DOHH2 (cell line): Measurements from ENCODE around the gene ANTKMT.

Experiments used
- EZH2phosphoT487 ChIP-seq: fragments of 200-600 bp; sonication (generic); IDR thresholded peaks from 2 replicates; pipeline ENCODE4 v1.6.1; 2017; ENCODE audit warnings: borderline replicate concordance, mild to moderate bottlenecking, antibody characterized with exemption, low read length, moderate library complexity, mixed read lengths
- TF ChIP-seq, protein P1 (sequence below): fragments of 200-600 bp; sonication (generic); IDR thresholded peaks from one replicate; pipeline ENCODE4 v1.5.1; 2014; ENCODE audit warnings: antibody characterized with exemption, mild to moderate bottlenecking, low read depth, low read length; ENCODE audit not compliant: poor library complexity, severe bottlenecking

DNA sequence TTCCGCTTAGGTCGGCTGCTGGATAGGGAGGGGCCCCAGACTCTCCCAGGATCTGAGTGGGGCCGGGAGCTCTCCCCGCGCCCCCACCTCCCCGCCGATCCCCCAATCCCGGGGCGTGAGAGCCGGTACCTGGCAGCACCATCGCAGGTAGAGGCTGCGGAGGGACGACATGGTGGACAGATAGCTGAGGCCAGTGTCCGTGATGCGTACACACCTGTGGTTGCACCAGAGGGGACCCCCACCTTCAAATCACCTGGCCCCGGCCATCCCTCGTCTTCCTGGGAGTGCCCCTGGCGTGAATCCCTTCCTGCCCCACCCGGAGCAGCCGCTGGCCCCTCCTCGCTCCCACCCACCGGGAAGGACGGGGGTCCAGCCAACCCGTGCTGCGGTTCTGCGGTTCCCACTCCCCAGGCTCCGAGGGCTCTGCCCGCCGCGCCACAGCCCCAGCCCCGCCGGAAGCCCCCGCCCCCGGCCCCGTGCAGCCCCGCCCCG lies 26.0 kb upstream of the ANTKMT start:
- TF ChIP-seq, protein P1, sequence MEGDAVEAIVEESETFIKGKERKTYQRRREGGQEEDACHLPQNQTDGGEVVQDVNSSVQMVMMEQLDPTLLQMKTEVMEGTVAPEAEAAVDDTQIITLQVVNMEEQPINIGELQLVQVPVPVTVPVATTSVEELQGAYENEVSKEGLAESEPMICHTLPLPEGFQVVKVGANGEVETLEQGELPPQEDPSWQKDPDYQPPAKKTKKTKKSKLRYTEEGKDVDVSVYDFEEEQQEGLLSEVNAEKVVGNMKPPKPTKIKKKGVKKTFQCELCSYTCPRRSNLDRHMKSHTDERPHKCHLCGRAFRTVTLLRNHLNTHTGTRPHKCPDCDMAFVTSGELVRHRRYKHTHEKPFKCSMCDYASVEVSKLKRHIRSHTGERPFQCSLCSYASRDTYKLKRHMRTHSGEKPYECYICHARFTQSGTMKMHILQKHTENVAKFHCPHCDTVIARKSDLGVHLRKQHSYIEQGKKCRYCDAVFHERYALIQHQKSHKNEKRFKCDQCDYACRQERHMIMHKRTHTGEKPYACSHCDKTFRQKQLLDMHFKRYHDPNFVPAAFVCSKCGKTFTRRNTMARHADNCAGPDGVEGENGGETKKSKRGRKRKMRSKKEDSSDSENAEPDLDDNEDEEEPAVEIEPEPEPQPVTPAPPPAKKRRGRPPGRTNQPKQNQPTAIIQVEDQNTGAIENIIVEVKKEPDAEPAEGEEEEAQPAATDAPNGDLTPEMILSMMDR, result no peak
- no peak for TF ChIP-seq EZH2phosphoT487
